ENCODE measurements around the gene ATRIP. TPM values are rescaled to one million over a fixed set of nuclear protein-coding genes. Genes with fewer than 3 reads are reported as not detected.

Gene ATRIP
- polyA plus RNA-seq, 3 donors from 2014 or later, result 6.4 to 12.6 (median 6.6) TPM

DNA sequence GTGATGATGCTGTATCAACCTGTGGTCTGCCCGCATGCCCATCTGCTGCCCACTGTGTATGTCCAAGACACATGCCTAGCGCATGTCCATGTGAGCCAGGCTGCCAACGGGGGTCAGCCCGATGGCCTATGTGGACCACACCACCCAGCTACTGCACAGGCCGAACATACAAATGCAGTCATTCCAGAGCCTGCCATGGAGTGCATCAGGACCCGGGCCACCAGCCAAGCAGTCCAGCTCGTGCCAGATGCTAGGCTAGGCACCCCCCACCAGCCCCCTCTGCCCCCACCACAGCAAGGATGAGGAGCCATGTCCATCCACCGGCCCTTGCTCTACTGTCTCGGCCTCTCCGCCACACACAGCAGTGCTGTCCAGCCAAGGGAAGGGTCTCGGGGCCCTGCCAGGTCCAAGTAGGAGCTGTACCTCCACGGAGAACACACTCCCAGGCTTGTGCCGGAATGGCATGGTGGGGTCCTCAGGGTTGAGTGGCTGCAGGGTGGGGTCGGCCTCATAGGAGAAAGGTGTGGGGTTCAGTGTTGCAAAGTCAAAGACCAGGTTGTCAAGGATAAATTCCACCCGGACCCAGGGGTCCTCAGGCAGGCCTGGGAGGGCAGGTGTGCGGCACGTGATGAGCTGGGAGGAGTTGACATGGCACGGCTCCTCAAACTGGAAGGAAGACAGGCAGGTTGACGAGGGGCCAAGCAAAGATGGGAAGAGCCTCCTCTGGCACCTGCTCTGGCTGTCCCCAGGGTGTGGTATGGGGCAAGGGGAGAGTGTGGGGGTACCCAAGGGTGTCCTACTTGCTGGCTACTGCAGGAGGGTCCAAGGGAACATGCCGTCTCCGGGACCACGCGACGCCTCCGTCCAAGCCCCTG is 31.9 kb upstream of the ATRIP start:
- peaks cover 1 to 3% (median 3%) of the 10 kb centered on the region in 3 donors for H3K27me3 Mint-ChIP-seq (ENCODE audit: low read depth in 3 of 3)
- no peak for DNase-seq
- H3K4me3 Mint-ChIP-seq, result no peak overlapping the region
- H3K4me1 Mint-ChIP-seq, result no peaks in the 10 kb centered on the region
- H3K27ac Mint-ChIP-seq, result no peak overlapping the region
- H3K36me3 Mint-ChIP-seq, result no peaks in the 10 kb centered on the region
- H3K9me3 Mint-ChIP-seq, result no peaks in the 10 kb centered on the region

DNA sequence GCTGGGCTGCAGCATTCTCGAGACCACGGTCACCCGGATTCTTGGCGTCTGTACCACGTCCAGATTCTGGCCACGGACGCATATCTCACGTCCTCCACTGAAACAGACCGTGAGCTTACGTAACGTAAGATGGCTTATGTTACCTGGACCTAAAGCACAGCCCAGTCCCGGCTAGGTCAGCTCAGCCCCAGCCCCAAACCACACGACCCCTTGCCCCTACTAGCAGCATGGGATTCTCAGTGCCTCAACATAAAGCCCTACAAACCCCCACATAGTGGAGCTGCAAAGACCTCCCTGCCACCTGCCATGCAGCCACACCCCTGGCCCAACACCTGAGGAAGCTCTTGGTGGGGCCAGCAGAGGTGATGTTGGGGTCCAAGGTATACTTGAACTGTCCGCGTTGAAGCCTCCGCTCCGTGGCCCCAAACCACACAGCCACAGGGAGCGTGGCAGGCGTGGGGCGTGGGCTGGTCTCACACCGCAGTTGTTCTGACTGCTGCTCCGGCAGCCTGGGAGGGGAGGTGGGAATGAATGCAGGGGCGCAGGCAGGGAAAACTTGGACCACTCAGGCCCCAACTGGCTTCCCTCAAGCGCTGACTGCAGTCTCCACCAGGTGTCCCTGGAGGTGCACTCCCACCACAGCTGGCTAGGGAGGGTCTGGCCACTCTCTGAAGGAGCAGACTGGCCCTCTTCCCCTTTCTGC is 31.1 kb upstream of the ATRIP start:
- no peaks in the 10 kb centered on the region for H3K4me1 Mint-ChIP-seq
- no peaks in the 10 kb centered on the region for H3K36me3 Mint-ChIP-seq
- no peaks in the 10 kb centered on the region for H3K9me3 Mint-ChIP-seq
- peaks cover 1 to 3% (median 3%) of the 10 kb centered on the region in 3 donors for H3K27me3 Mint-ChIP-seq (ENCODE audit: low read depth in 3 of 3)
- no peak overlapping the region for H3K27ac Mint-ChIP-seq
- no peak for DNase-seq
- no peak overlapping the region for H3K4me3 Mint-ChIP-seq

DNA sequence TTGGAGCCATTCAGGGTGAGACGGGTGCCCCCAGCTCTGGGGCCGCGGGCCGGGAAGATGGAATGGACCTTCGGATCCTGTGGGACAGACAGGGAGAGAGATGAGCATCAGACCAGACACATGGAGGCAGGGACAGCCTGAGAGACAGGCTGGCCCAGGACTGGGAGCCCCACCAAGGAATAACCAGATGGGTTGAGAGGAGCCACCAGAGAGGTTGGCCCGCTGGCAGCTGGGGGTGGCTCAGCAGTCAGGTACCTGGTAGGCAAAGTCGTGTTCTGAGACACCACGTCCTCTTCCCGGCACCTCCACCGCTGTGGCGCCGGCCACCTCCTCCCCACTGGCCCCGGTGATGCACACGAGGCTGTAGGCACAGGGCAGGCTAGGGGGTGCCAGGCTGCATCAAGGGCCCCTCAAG is 30.4 kb upstream of the ATRIP start:
- no peak for DNase-seq
- no peak overlapping the region for H3K4me3 Mint-ChIP-seq
- H3K4me1 Mint-ChIP-seq, result no peaks in the 10 kb centered on the region
- no peaks in the 10 kb centered on the region for H3K9me3 Mint-ChIP-seq
- no peak overlapping the region for H3K27ac Mint-ChIP-seq
- H3K36me3 Mint-ChIP-seq, result no peaks in the 10 kb centered on the region
- H3K27me3 Mint-ChIP-seq (ENCODE audit: low read depth in 3 of 3), result peaks cover 1 to 3% (median 3%) of the 10 kb centered on the region in 3 donors

DNA sequence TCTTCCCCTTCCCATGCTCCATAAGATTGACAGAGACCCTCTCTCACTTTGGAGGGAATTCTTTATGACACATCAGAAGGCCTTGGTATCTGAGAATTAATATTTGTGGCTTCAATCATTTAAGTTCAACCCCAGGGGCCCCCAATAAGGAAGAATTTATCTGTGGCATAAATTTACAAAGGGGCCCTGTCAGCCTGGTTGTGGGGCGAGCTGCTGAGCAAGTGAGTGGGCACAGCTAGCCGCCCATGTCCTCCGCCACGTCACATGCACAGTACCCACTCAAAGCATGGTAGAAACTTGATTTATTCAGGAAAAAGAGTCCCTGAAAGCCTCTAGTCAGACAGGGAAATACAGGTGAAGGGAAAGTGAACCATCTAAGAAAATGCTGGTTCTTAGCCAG is 30.0 kb upstream of the ATRIP start:
- H3K27me3 Mint-ChIP-seq (ENCODE audit: low read depth in 3 of 3), result peaks cover 1 to 3% (median 3%) of the 10 kb centered on the region in 3 donors
- H3K4me3 Mint-ChIP-seq, result no peak overlapping the region
- H3K4me1 Mint-ChIP-seq, result no peaks in the 10 kb centered on the region
- no peak overlapping the region for H3K27ac Mint-ChIP-seq
- no peaks in the 10 kb centered on the region for H3K36me3 Mint-ChIP-seq
- DNase-seq, result no peak
- no peaks in the 10 kb centered on the region for H3K9me3 Mint-ChIP-seq

DNA sequence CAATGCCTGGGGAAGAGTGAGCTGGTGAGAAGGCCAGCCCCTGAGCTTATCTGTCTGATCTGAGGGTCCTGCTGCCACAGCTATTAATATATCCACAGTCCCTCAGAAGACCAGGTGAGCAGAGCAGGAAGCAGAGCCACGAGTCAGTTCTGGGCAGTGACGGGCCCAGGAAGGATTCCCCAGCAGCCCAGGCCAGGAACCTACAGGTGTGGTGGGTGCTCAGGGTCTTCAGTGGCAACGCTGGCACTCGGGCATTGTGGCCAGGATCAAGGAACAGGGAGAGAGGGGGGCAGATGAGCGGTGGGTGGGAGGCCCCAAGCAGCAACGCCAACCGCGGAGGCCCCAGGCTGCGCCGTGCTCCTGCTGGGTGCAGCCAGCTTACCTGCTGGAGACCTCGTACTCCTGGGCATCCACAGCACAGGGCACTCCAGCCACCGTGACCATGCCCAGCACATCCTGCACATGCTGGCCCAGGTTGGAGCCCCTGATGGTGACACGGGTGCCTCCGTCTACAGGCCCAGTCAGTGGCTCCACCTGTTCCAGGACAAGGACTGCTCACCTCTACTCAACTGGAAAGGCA is 28.9 kb upstream of the ATRIP start:
- DNase-seq, result no peak
- H3K4me1 Mint-ChIP-seq, result no peaks in the 10 kb centered on the region
- H3K27ac Mint-ChIP-seq, result no peak overlapping the region
- no peaks in the 10 kb centered on the region for H3K9me3 Mint-ChIP-seq
- H3K27me3 Mint-ChIP-seq (ENCODE audit: low read depth in 3 of 3), result peaks cover under 1 to 3% (median 1%) of the 10 kb centered on the region in 3 donors
- H3K36me3 Mint-ChIP-seq, result no peaks in the 10 kb centered on the region
- no peak overlapping the region for H3K4me3 Mint-ChIP-seq

DNA sequence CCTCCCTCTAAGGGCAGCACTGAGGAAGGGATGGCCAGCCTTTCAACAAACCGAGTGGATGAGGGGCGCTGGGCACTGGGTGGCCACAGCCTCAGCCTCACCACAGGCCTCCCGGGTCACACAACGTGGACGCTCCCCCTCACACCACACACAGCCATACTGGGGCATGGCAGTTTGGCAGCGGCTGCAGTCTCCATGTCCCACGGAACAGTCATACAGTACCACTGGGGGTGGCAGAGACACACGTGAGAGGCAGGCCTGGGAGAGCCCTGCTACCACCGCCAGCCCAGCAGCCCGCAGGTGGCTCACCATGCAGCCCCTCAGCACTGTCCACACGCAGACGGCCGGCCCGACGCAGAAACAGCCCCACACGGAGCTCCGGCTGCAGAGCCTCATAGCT is 28.4 kb upstream of the ATRIP start:
- no peak for DNase-seq
- Mint-ChIP-seq H3K9me3 (no peaks in the 10 kb centered on the region), H3K27ac (no peak overlapping the region), H3K36me3 (no peaks in the 10 kb centered on the region), H3K4me1 (no peaks in the 10 kb centered on the region), H3K27me3 (ENCODE audit: low read depth in 3 of 3) (peaks cover 0 to 3% (median 2%) of the 10 kb centered on the region in 3 donors), H3K4me3 (no peak overlapping the region)

DNA sequence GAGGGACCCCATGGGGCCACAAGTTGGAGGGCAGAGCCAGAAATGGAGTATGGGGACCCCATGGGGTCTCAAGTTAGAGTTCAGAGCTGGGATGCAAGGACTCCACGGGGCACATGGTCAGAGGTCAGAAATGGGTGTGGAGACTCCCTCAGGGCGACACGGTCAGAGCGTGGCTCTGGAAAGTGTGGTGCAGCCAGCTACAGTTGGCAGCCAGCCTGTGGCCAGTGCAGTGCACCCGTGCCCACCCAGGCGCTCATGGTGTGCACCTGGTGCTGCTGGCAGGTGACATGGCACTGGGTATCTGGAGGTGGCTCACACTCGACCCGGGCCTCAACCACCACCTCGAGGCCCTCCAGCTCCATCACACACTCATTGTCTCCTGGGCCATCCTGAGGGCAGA is 27.9 kb upstream of the ATRIP start:
- no peak for DNase-seq
- H3K4me3 Mint-ChIP-seq, result no peak overlapping the region
- H3K9me3 Mint-ChIP-seq, result no peaks in the 10 kb centered on the region
- no peak overlapping the region for H3K27ac Mint-ChIP-seq
- H3K27me3 Mint-ChIP-seq (ENCODE audit: low read depth in 3 of 3), result peaks cover 0 to 3% (median 2%) of the 10 kb centered on the region in 3 donors
- no peaks in the 10 kb centered on the region for H3K4me1 Mint-ChIP-seq
- H3K36me3 Mint-ChIP-seq, result no peaks in the 10 kb centered on the region

DNA sequence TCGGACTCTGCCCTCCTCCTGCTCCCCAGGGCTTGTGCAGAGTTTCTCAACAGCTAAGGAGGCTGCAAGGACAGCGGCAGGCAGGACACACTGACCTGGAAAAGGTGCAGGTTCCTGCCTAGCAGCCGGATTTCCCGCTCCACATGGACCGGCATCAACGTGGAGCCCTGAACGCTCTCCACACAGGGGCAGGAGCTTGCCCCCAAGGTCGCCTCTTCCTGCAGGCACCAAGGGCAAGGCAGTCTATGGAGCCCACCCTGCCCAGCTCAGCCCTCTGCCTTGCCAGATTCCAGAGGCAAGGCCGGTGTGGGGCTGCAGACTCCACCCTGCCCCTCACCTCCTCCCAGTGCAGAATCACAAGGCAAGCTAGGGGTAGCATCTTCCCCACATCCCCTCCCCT is 27.4 kb upstream of the ATRIP start:
- peaks cover 0 to 3% (median 2%) of the 10 kb centered on the region in 3 donors for H3K27me3 Mint-ChIP-seq (ENCODE audit: low read depth in 3 of 3)
- H3K9me3 Mint-ChIP-seq, result no peaks in the 10 kb centered on the region
- H3K27ac Mint-ChIP-seq, result no peak overlapping the region
- DNase-seq, result no peak
- no peak overlapping the region for H3K4me3 Mint-ChIP-seq
- H3K4me1 Mint-ChIP-seq, result no peaks in the 10 kb centered on the region
- H3K36me3 Mint-ChIP-seq, result no peaks in the 10 kb centered on the region

DNA sequence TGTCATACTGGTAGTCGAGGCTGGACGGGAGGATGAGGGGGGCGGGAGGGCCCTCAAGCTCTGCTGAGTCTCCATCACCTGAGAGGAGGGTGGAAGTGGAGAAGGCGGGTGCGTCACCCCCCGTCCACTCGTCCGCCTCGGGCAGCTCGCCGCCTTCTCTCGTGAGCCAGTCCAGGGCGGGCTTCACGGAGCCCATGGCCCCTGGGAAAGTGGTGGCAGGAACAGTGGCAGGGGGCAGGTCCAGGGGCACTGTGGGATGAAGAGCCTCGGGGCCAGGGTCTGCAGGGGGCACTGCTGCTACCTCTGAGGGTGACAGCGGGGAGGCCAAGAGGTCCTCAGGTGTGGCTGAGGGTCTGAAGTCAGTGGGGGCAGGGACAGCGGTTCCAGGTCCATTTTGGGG is 26.9 kb upstream of the ATRIP start:
- no peaks in the 10 kb centered on the region for H3K4me1 Mint-ChIP-seq
- H3K36me3 Mint-ChIP-seq, result no peaks in the 10 kb centered on the region
- no peak for DNase-seq
- H3K4me3 Mint-ChIP-seq, result no peak overlapping the region
- H3K9me3 Mint-ChIP-seq, result no peaks in the 10 kb centered on the region
- H3K27ac Mint-ChIP-seq, result no peak overlapping the region
- H3K27me3 Mint-ChIP-seq (ENCODE audit: low read depth in 3 of 3), result peaks cover 0 to 3% (median 2%) of the 10 kb centered on the region in 3 donors

DNA sequence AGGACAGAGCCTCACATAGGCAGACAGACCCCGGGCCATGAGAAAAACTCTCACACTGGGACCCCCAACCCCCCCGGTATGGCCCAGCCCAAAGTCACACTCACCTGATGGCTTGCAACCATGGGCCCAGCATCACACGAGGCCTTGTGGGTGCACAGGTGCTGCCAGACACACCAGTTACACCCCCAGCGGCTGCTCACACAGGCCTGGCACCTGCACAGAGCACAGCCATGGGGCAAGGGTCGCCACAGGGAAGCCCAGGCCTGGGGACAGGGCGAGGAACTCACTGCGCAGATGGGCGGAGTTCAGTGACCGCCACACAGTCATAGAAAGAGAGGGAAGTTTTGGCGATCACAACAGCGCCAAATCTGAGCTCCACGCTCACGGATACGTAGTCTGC is 26.0 kb upstream of the ATRIP start:
- H3K27me3 Mint-ChIP-seq (ENCODE audit: low read depth in 3 of 3), result peaks cover 0 to 3% (median 2%) of the 10 kb centered on the region in 3 donors
- no peak overlapping the region for H3K4me3 Mint-ChIP-seq
- H3K27ac Mint-ChIP-seq, result no peak overlapping the region
- no peaks in the 10 kb centered on the region for H3K4me1 Mint-ChIP-seq
- DNase-seq, result no peak
- H3K36me3 Mint-ChIP-seq, result no peaks in the 10 kb centered on the region
- no peaks in the 10 kb centered on the region for H3K9me3 Mint-ChIP-seq

DNA sequence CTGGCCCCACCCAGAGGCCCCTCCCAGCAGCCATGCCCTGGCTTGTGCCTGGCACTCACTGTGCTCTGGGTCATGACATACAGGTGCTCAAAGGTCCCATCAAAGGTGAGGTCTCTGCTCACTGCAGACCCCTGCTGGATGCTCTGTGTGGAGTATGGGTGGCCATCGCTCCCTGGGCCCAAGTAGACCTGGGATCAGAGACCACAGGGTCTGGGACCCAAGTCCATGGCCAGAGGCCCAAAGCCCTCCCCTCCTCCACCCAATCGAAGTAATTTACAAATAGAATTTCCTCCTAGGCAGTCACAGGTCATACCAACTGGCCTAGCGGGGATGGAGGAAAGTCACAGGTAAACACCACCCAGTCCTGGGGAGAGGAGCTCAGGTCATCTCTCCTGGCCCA is 24.3 kb upstream of the ATRIP start:
- no peaks in the 10 kb centered on the region for H3K4me1 Mint-ChIP-seq
- peaks cover 3 to 4% (median 4%) of the 10 kb centered on the region in 3 donors for H3K27me3 Mint-ChIP-seq (ENCODE audit: low read depth in 3 of 3)
- no peak for DNase-seq
- no peak overlapping the region for H3K4me3 Mint-ChIP-seq
- no peak overlapping the region for H3K27ac Mint-ChIP-seq
- H3K9me3 Mint-ChIP-seq, result no peaks in the 10 kb centered on the region
- no peaks in the 10 kb centered on the region for H3K36me3 Mint-ChIP-seq

DNA sequence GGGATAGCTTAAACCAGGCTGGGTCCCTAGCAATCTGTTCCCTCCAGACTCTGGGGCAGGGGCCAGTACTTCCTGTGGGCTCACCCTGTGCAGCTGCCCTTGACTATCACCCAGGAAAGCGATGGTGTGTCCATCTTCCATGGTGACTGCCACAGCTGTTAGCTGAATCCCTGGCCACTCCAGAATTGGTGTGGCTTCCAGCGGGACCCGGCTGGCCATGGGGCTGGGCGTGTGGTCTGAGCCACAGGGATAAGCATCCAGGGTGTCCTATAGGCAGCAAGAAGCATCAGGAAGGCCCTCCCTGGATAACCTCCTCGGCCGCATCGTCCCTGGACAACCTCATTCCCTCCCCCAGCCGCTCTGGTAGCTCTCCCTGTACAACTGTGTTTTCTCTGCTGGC is 23.9 kb upstream of the ATRIP start:
- Mint-ChIP-seq H3K9me3 (no peaks in the 10 kb centered on the region), H3K4me1 (no peaks in the 10 kb centered on the region), H3K4me3 (no peak overlapping the region), H3K27ac (no peak overlapping the region), H3K27me3 (ENCODE audit: low read depth in 3 of 3) (peaks cover 3 to 5% (median 4%) of the 10 kb centered on the region in 3 donors), H3K36me3 (no peaks in the 10 kb centered on the region)
- DNase-seq, result no peak

DNA sequence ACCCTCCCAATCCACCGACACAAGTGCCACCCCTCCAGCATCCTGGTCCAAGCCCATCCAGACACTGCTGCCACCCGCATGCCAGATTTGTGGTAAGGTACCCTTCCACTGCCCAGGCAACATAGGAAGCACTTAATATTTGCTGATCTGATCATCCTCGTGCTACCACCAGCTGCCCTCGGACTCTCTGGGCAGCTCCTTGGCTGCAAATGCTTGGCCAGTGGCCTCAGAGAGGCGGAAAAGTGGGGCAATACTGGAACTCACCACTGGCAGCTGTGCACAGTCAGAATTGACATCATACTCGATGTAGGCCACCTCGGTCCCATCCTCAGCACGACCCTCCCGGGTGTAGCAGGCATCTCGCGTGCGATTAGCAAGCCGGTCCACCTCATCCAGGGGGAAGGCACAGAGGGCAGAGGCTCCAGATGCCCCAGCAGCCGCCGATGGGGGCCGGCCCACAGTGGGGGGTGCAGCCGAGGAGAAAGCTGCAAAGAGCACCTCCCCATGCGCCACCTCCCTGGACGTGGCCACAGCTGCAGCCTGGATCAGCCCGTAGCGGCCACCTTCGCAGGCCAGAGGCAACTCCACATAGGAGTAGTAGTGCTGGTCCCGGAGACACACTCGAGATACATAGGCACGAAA is 23.2 kb upstream of the ATRIP start:
- no peaks in the 10 kb centered on the region for H3K36me3 Mint-ChIP-seq
- no peak overlapping the region for H3K4me3 Mint-ChIP-seq
- DNase-seq, result no peak
- peaks cover 3 to 5% (median 4%) of the 10 kb centered on the region in 3 donors for H3K27me3 Mint-ChIP-seq (ENCODE audit: low read depth in 3 of 3)
- H3K27ac Mint-ChIP-seq, result no peak overlapping the region
- H3K9me3 Mint-ChIP-seq, result no peaks in the 10 kb centered on the region
- peaks cover 0 to 3% of the 10 kb centered on the region in 2 donors for H3K4me1 Mint-ChIP-seq
